SK-N-DZ (cell line): ENCODE results near the gene C1orf210.

Experiments used
- DNase-seq: peaks from one replicate; pipeline ENCODE4 v3.0.0-alpha.2; 2015; ENCODE audit warnings: low spot score

The C1orf210 gene

GRCh38 chr1:43250351-43250761, 35.0 kb downstream of the C1orf210 start:
- DNase-seq, result no peak

- DNase-seq, result no peak
Observed at GRCh38 chr1:43247256-43247921, 38.0 kb downstream of the C1orf210 start.

- DNase-seq, result no peak
Observed at GRCh38 chr1:43246466-43247213, 38.7 kb downstream of the C1orf210 start.

GRCh38 chr1:43243299-43243698, 42.1 kb downstream of the C1orf210 start:
- no peak for DNase-seq

GRCh38 chr1:43241413-43241836, 44.0 kb downstream of the C1orf210 start:
- no peak for DNase-seq

- no peak for DNase-seq
Observed at GRCh38 chr1:43239484-43239883, 45.9 kb downstream of the C1orf210 start.

GRCh38 chr1:43238991-43239469, 46.4 kb downstream of the C1orf210 start:
- DNase-seq, result no peak

- DNase-seq, result peak; percentile 24
Observed at GRCh38 chr1:43238085-43238484, 47.3 kb downstream of the C1orf210 start.

- no peak for DNase-seq
Observed at GRCh38 chr1:43237121-43237520, 48.3 kb downstream of the C1orf210 start.

GRCh38 chr1:43235451-43236121, 49.8 kb downstream of the C1orf210 start:
- no peak for DNase-seq

- DNase-seq, result no peak
Observed at GRCh38 chr1:43235040-43235439, 50.3 kb downstream of the C1orf210 start.

GRCh38 chr1:43234267-43234666, 51.1 kb downstream of the C1orf210 start:
- no peak for DNase-seq

- no peak for DNase-seq
Observed at GRCh38 chr1:43233631-43234030, 51.8 kb downstream of the C1orf210 start.

- no peak for DNase-seq
Observed at GRCh38 chr1:43232482-43232881, 52.9 kb downstream of the C1orf210 start.

- DNase-seq, result no peak
Observed at GRCh38 chr1:43232074-43232473, 53.3 kb downstream of the C1orf210 start.
